HG03575 (cell line): ENCODE results near the gene SDK1.
"Not testable (repeated sequence)": the region's sequence is repeated elsewhere in the genome, so short reads cannot be mapped to it uniquely, and the experiment has no call there.

ENCODE experiments used
- ATAC-seq: cut with Tn5 transposase; IDR thresholded peaks from one replicate; pipeline ENCODE4 v1.9.1; 2021; ENCODE audit not compliant: unreplicated experiment, insufficient number of reproducible peaks, low FRiP score; ENCODE audit errors: extremely low read depth

Gene SDK1

DNA sequence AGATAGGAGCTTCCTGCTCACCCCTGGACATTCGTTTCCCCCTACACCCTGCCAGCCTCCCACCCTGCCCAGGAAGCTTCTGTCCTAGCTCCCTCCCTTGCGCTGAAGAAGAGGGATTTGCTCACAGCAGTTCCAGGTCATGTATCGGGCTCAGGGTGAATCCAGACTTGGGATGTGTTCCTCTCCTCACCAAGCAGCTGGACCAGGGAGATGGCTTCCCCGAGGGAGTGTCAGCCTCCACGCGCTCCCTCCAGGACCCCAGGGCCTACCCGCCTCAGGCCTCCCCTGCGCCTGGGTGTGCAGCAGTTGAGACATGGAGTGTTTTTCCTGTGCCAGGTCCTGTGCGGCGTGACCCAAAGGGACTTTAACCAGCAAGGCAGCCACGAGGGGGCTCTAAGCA lies 945.5 kb downstream of the SDK1 start:
- ATAC-seq: no peak

DNA sequence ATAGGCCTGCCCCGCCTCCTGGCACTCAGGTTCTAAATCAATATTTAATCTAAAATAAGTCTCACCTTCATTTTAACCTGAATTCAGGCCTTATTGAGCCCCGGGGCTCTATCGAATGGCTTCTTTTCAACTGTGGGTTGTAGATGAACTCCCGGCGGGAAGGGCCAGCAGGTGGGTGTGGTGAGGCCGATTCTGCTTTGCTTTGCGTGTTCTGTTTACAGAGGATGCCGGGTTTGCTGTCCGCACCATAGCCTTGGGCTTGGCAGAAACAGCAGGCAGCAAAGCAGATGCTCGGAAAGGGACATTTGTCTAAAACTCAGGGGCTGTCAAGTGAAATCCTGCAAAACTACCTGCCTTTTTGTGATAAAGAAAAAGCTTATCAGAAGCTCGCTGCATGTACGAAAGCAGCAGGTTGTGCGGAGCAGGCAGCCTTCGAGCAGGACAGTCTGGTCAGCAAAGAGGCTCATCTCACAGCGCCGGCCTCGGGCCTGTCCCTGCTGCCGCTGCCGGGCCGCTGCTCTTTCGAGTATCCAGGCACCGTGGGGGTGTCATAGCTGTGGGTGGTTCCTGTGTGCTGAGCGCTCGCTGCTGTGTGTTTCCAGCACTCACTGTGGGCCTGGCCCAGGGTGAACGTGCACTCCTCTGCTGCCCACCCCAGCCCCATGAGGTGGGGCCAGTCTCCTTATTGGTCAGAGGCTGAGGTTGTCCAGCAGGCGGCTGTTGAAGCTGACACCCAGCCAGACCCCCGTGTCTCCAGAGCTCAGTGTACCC lies 946.2 kb downstream of the SDK1 start:
- ATAC-seq: no peak

DNA sequence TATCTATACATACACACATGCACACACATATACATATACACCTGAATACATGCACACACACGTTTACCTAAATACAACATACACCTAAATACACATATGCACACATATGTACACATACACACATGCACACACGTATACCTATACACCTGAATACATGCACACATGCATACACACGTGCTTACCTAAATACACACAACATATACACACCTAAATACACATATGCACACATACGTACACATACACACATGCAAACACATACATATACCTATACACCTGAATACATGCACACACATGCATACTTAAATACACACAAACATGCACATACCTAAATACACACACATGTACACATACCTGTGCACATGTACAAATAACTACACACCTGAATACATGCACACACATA lies 947.2 kb downstream of the SDK1 start:
- ATAC-seq: no peak

DNA sequence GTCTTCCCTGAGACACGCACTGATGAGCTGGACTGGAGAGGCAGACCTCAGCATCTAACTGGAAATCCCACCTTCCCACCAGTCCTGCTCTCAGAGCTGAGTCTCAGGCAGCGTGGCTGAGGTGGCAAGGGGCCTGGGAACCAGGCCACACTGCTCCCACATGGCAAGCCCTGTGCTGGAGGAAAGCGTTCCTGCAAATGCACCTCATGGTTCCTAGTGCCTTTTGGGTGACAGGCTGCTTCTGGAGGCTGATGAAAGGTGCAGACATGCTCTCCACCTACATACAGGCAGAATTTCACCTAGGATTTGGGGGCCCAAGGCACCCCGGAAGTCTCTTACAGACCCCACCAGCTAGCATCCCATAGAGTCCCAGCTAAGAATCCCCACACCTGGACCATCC lies 948.2 kb downstream of the SDK1 start:
- no peak for ATAC-seq

DNA sequence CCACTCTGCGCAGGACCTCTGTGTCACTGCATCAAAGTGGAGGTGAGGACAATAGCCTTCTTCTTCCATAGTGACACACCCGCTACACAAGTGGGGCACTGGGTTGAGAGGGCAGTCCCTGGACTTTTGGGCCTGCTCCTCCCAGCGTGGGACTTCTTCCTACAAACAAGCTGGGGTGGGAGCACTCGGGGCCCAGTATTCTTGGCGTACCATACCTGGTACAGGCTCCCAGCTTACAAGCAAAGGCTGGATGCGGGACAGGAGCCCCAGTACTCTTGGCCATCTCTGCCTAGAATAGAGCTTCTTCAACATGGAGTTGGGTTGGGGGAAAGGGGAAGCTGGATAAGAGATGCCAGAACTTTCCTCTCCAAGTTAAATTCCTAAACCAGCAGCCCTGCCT lies 954.3 kb downstream of the SDK1 start:
- ATAC-seq: no peak

DNA sequence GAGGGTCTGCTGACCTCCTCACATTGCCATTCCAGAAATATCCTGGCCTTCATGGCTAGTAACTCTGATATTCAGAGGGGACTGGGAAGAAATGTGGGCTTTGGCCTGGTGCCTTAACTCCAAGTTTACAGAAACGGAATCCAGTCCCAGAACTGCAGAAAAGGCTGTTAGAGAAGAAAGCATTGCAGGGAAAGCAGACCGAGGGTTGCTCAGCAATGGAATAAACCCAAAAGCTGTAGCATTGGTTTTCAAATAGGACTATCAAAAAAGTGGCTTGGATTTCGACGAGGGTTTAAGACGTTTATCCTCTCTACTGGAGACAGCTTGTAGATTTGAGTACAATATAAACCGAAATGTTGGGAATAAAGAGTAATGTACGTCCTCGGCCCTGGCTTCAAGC lies 955.2 kb downstream of the SDK1 start:
- ATAC-seq: no peak

DNA sequence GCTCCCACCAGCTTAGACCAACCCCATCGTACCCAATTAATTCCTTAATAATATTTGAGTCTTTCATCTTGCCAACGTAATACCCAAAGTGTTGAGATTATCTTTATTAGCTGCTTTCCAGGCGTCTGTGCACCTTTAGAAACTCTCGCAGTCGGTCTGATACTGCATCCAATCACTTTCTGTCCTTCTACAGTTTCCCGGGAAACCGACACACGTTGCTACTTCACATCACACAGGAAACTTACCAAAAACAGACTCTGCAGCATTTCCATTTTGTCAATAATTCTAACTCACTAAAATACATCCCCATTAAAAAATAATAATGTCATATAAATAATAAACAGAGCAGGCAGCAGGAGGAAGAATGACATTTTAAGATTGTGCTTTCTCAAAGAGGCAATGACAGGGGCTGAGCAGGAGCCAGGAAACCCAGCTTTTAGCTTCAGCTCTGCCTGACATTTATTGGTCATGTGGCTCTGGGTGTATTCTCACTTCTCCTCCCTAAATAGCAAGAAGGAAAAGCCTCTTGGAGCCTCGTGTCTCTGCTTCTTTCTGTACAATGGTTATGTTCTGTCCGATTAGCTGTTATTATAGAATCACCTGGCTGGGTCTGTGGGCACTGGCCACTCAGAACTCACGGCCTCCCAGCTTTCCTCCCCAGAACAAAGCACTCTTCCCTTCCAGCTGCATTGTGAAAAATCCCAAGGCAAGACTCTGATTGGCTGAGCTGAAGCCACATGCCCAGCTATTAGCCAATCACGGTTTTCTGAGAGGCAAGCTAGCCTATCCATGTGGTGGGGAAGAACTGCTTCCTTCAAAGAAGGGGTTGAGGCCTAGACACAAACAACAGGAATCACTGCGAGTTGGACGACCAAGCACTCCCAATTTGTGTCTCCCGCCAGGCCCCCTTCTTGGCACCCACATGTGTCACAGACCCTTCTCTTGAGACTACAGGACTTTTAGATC lies 956.4 kb downstream of the SDK1 start:
- no peak for ATAC-seq

DNA sequence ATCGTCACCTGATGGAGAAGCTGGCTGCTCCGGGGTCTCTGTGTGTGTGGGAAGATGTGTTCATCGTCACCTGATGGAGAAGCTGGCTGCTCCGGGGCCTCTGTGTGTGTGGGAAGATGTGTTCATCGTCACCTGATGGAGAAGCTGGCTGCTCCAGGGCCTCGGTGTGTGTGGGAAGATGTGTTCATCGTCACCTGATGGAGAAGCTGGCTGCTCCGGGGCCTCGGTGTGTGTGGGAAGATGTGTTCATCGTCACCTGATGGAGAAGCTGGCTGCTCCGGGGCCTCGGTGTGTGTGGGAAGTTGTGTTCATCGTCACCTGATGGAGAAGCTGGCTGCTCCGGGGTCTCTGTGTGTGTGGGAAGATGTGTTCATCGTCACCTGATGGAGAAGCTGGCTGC lies 959.1 kb downstream of the SDK1 start:
- ATAC-seq: not testable (repeated sequence)

DNA sequence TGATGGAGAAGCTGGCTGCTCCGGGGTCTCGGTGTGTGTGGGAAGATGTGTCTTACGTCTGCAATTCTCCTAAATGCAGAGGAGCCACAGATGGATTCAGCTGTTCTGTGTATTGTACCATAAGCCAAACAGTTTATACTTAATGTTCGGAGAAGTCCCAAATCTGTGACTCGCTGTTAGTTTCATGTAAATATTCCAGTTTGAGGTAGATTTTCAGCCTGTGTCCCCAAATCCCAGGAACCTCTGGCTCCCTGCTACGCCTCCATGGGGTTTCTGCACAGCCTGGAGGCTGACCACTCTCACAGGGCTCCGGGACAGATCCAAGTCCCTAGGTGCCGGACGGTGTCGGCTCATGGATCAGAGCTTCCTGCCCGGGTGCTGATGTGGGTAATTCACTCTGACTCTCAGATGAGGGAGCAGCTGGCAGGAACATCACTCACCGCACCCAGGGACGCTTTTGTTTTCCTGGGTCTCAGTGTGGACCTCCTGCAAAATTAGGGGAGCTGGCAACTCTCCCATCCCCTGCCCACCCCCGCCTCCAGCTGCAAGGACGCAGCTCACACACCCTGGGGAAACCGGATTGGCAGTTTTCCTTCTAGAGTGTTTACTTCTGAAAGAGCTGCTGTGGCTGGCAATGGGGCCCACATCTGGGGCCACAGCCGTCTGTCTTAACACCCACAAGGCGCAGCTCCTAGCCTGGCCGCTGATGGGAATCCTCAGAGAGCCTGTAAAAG lies 960.0 kb downstream of the SDK1 start:
- no peak for ATAC-seq

DNA sequence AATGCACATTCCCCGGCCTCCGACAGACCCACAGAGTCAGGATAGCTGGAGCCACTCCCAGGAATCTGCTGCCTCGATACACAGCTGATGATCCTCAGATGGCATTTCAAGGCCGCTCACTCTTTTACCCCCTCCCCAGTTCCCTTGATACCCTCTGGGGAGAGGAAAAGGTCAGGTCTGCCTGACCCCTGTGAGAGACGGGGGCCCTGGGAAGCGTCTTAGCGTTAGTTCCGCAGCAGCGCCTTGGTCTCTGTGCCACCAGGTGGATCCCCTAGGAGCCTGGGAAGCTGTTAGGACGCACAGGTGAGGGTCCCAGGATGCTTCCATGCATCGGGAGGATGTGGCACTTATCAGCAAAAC lies 960.5 kb downstream of the SDK1 start:
- ATAC-seq: no peak

DNA sequence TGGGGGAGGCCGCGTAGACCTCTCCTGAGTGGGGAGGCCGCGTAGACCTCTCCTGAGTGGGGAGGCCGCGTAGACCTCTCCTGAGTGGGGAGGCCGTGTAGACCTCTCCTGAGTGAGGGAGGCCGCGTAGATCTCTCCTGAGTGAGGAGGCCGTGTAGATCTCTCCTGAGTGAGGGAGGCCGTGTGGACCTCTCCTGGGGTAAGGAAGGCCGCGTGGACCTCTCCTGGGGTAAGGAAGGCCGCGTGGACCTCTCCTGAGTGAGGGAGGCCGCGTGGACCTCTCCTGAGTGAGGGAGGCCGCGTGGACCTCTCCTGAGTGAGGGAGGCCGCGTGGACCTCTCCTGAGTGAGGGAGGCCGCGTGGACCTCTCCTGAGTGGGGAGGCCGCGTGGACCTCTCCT lies 963.2 kb downstream of the SDK1 start:
- ATAC-seq: not testable (repeated sequence)

DNA sequence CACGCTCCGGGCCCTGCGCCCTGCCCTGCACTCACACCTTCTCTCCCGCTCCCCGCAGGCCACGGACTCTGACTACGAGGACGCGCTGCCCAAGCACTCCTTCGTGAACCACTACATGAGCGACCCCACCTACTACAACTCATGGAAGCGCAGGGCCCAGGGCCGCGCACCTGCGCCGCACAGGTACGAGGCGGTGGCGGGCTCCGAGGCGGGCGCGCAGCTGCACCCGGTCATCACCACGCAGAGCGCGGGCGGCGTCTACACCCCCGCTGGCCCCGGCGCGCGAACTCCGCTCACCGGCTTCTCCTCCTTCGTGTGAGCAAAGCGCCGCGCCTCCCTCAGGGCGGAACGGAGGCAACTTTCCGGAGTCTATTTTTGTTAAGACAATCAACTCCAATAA lies 964.0 kb downstream of the SDK1 start:
- ATAC-seq: no peak

DNA sequence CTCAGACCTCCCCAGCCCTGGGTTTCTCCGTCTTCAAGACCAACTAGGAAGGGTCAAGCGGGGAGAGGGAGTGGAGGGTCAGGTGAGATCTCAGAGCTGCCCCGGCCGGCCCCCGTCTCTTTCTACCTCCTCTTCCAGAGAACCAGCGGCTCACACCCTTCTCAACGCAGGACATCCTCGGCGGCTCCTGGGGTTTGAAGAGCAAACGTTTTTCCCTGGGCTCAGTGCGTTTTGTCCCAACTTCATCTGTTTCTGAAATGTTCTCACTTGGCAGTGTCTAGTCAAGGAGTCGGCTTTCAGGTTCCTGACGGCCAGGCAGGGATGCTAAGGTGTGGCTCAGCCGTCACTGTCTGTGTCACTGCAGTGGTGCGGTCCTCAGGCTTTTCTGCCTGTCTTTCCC lies 964.6 kb downstream of the SDK1 start:
- ATAC-seq: no peak

DNA sequence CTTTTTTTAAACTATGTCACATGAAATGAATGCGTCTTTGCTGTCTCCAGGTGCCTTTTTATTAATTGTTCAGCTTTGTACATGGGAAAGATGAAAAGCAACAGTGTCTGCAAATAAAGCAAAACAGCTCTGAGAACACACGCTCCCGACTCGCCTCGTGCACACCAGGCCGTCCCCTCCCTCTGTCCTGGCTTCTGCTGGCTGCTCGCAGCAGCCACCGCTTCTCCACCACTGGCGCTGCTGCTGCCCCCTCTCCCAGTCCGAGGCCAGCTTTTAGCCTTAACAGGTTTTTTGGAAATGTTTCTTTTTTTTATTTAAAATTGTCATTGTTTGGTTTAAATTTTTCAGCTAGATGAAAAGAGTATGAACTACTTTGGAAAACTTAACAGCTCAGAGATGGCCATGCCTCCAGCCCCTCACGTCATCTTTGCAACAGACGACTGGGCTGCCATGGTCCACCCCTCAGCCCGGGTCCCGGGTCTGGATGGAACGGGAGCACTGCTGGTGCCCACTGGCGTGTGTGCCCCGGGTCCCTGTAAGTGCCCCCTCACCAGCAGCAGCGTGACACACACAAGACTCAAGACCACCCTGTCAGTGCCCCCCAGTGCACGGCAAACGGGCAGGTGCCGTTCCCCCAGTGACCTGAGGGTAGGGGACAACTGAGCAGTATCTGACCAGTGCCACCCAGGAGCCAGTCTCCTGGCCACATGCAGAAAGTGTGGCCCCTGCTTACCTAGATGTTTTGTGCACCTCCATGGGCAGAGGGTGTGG lies 965.4 kb downstream of the SDK1 start:
- ATAC-seq: no peak

DNA sequence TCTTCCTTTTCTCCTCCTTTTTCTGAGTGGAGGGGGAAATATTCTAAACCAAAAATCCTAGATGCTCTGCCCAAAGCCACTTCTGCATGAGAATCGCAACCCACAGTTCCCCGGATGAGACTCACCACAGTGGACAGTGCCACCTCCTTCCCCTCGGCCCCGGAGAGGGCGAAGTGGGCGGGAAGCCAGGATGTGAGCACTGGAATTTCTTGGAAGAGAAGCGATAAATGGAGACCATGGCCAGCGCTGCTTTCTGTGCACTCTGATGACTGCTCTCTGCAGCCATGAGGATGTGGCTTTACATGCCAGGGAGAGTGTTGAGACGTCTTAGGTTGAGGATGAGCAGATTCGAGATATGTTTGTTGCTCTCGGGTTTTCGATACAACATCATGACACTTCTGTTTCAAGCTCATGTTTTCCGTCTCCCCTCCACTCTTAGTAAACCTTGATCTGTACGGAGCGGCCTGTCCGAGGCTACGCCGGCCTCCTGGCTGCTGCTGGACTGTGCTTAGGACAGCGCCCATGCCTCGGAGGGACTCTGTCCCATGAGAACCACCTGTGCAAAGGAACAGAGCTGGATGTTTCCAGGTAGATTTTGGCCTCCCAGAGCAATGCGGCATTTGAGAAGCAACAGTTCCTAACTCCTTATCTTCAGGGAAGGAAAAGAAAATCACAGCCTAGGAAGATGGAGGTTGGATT lies 966.4 kb downstream of the SDK1 start:
- no peak for ATAC-seq

DNA sequence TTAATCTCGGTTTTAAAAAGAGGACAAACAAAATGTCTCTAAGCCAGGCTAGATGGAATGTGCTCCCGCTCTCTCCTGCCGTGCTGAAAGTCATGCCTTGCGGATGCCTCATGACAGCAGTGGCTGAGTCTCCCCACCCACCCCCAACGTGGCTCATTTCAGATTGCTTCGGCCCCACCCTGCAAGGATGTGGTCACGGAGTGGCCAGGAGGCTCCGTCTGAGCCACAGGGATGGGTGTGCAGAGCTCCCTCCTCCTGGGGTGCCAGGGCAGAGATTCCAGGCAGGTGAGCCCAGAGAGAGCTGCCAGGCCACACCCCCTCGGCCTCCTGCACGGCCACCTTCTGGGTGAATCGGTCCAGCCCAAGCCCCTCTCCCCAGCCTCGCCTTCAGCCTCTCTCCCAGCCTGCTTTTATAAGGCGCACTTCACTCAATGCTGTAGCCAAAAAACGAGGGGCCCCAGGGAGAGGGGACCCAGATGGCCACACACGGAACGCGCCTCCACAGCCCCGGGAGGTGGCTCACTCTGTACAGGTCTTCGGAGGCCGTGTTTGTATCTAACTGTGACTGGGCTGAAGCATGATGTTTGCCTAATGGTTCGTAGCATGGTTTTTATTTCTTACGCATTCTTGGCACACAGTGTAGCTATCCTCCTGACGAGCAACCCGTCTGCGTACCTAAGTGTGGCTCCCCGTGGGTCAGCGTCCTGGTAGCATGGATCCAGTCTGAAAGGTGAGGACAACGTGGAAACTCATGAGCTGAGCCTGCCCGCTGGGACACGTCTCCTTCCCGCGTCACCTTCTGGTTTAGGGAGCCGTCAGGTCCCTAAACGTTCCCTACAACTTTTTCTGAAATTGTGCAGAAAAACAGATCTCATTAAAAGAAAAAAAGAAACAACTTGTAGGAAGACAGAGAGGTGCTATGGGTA lies 967.3 kb downstream of the SDK1 start:
- no peak for ATAC-seq

DNA sequence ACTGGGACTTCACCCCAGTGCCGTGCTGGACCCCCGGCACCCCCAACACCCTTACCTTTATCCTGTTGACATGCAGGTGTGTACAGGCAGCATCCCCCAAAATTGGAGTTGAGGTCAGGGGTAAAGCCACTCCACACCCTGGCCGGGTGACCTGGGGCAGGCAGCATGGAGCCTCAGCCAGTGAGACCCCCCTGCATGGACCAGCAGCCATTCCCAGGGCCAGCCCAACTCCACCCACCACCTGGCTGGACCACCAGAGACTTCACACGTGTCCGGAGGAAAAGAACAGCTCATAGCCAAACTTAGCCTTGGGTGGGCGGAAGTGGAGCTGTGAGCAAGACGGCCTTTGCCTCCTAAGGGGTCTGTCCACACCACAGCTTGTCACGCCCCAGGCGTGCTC lies 968.0 kb downstream of the SDK1 start:
- no peak for ATAC-seq
